Dermis microvascular lymphatic vessel endothelial cell (primary cell): ENCODE measurements around the gene CAPN1. TPM values are rescaled to one million over a fixed set of nuclear protein-coding genes. Genes with fewer than 3 reads are reported as not detected.

Experiments
- DNase-seq, 2 donors: peaks; one replicate each; pipeline versions ENCODE4 v3.0.0 to v3.0.0-alpha.2; 2010; ENCODE audit warnings: low read depth in 2 of 2
- total RNA-seq: library from RNA; depleted of rRNA; stranded (reverse); fragments of >200 nt; gene quantifications from 2 replicates; pipeline ENCODE4 v1.2.1, GENCODE V29; 2014

The CAPN1 gene
- total RNA-seq, 1 donor from 2014 or later, result 81.3 TPM

GRCh38 chr11:65260756-65261590 lies 79.2 kb downstream of the CAPN1 start:
- no peak for DNase-seq

Other genes starting within 250 kb of the CAPN1 start
- not detected in 2 replicates for gene GPHA2, start 246.0 kb upstream of the CAPN1 start, total RNA-seq
- gene MAJIN, start 209.8 kb upstream of the CAPN1 start, total RNA-seq, result not detected in 2 replicates
- 0.39 and 0.63 TPM in 2 replicates for gene BATF2, start 185.0 kb upstream of the CAPN1 start, total RNA-seq
- gene ARL2, start 167.8 kb upstream of the CAPN1 start, total RNA-seq, result 107 and 142 TPM in 2 replicates
- 7.7 and 10.1 TPM in 2 replicates for gene SNX15, start 154.5 kb upstream of the CAPN1 start, total RNA-seq
- gene SAC3D1, start 140.7 kb upstream of the CAPN1 start, total RNA-seq, result 7.6 and 8.5 TPM in 2 replicates
- gene NAALADL1, start 123.4 kb upstream of the CAPN1 start, total RNA-seq, result 15.1 and 16.6 TPM in 2 replicates
- gene CDCA5, start 97.9 kb upstream of the CAPN1 start, total RNA-seq, result 3.9 and 7.6 TPM in 2 replicates
- gene ZFPL1, start 97.7 kb upstream of the CAPN1 start, total RNA-seq, result 20.7 and 24.7 TPM in 2 replicates
- gene VPS51, start 85.7 kb upstream of the CAPN1 start, total RNA-seq, result 186 and 271 TPM in 2 replicates
- 14.6 and 14.8 TPM in 2 replicates for gene TM7SF2, start 70.1 kb upstream of the CAPN1 start, total RNA-seq
- 6.3 and 7.7 TPM in 2 replicates for gene ZNHIT2, start 64.2 kb upstream of the CAPN1 start, total RNA-seq
- gene FAU, start 59.8 kb upstream of the CAPN1 start, total RNA-seq, result 211 and 383 TPM in 2 replicates
- gene MRPL49, start 59.6 kb upstream of the CAPN1 start, total RNA-seq, result 42.0 and 50.6 TPM in 2 replicates
- 5.6 and 15.4 TPM in 2 replicates for gene SYVN1, start 47.4 kb upstream of the CAPN1 start, total RNA-seq
- not detected in 2 replicates for gene SPDYC, start 11.7 kb upstream of the CAPN1 start, total RNA-seq
- gene POLA2, start 80.0 kb downstream of the CAPN1 start, total RNA-seq, result 4.7 and 5.7 TPM in 2 replicates
- 6.4 and 7.8 TPM in 2 replicates for gene CDC42EP2, start 132.9 kb downstream of the CAPN1 start, total RNA-seq
- gene DPF2, start 151.9 kb downstream of the CAPN1 start, total RNA-seq, result 18.5 and 32.1 TPM in 2 replicates
- gene TIGD3, start 172.8 kb downstream of the CAPN1 start, total RNA-seq, result under 0.01 and 0.26 TPM in 2 replicates
- gene SLC25A45, start 200.7 kb downstream of the CAPN1 start, total RNA-seq, result 1.6 and 1.7 TPM in 2 replicates
- 75.4 and 85.1 TPM in 2 replicates for gene FRMD8, start 204.7 kb downstream of the CAPN1 start, total RNA-seq
- gene NEAT1, start 240.9 kb downstream of the CAPN1 start, total RNA-seq, result 23.7 and 88.5 TPM in 2 replicates